Neural progenitor cell (in vitro differentiated cells): Measurements from ENCODE around the gene PPP1R16B. TPM values are rescaled to one million over a fixed set of nuclear protein-coding genes. Genes with fewer than 3 reads are reported as not detected.

Source experiments
- DNase-seq: peaks from one replicate; pipeline ENCODE4 v3.0.0-alpha.2; 2016; ENCODE audit warnings: low spot score
- H2AFZ ChIP-seq: fragments of 200-600 bp; sonication (generic); replicated peaks from 2 replicates; pipeline ENCODE4 v1.6.1; 2016; ENCODE audit warnings: antibody characterized with exemption
- H3F3A ChIP-seq: fragments of 200-600 bp; sonication (generic); 2 replicates; pipeline ENCODE4 v1.6.1; 2016; ENCODE audit warnings: antibody characterized with exemption, low read depth
- H3K27ac ChIP-seq: fragments of 200-600 bp; sonication (generic); 2 replicates; pipeline ENCODE4 v1.5.1; 2016; ENCODE audit warnings: mild to moderate bottlenecking
- H3K27me3 ChIP-seq: fragments of 200-600 bp; sonication (generic); 2 replicates; pipeline ENCODE4 v1.6.1; 2016; ENCODE audit warnings: mild to moderate bottlenecking, moderate library complexity
- H3K36me3 ChIP-seq: fragments of 200-600 bp; sonication (generic); 2 replicates; pipeline ENCODE4 v1.5.1; 2016
- H3K4me1 ChIP-seq: fragments of 200-600 bp; sonication (generic); 2 replicates; pipeline ENCODE4 v1.6.1; 2016; ENCODE audit warnings: mixed run types
- H3K4me2 ChIP-seq: fragments of 200-600 bp; sonication (generic); 2 replicates; pipeline ENCODE4 v1.6.1; 2016
- H3K4me3 ChIP-seq: fragments of 200-600 bp; sonication (generic); 2 replicates; pipeline ENCODE4 v1.5.1; 2016
- H3K79me2 ChIP-seq: fragments of 200-600 bp; sonication (generic); 2 replicates; pipeline ENCODE4 v1.6.1; 2016; ENCODE audit warnings: low read depth
- H3K9ac ChIP-seq: fragments of 200-600 bp; sonication (generic); 2 replicates; pipeline ENCODE4 v1.6.1; 2016
- H3K9me3 ChIP-seq: fragments of 200-600 bp; sonication (generic); 2 replicates; pipeline ENCODE4 v1.5.1; 2016; ENCODE audit warnings: low read depth
- H4K20me1 ChIP-seq: fragments of 200-600 bp; sonication (generic); 2 replicates; pipeline ENCODE4 v1.6.1; 2016; ENCODE audit warnings: low read depth
- H3K27ac Mint-ChIP-seq: 3 replicates; pipeline ENCODE4 v1.8.0; 2021; ENCODE audit warnings: mixed read lengths
- H3K27me3 Mint-ChIP-seq: 2 replicates; pipeline ENCODE4 v1.8.0; 2022; ENCODE audit warnings: low read depth, mild to moderate bottlenecking, inconsistent platforms, moderate library complexity, mixed read lengths; ENCODE audit not compliant: insufficient read depth
- H3K36me3 Mint-ChIP-seq: 3 replicates; pipeline ENCODE4 v1.8.0; 2021; ENCODE audit warnings: mixed read lengths
- H3K4me1 Mint-ChIP-seq: 3 replicates; pipeline ENCODE4 v1.8.0; 2021; ENCODE audit warnings: mixed read lengths
- H3K4me3 Mint-ChIP-seq: 3 replicates; pipeline ENCODE4 v1.8.0; 2021; ENCODE audit warnings: mild to moderate bottlenecking, moderate library complexity, mixed read lengths
- H3K9me3 Mint-ChIP-seq: 3 replicates; pipeline ENCODE4 v1.8.0; 2020; ENCODE audit warnings: mixed read lengths
- EZH2 ChIP-seq: fragments of 200-600 bp; sonication (generic); IDR thresholded peaks from 2 replicates; pipeline ENCODE4 v1.6.1; 2017; ENCODE audit warnings: antibody characterized with exemption, mild to moderate bottlenecking, moderate library complexity
- EZH2phosphoT487 ChIP-seq: fragments of 200-600 bp; sonication (generic); IDR thresholded peaks from 2 replicates; pipeline ENCODE4 v1.6.1; 2017; ENCODE audit warnings: antibody characterized with exemption
- total RNA-seq: library from RNA; depleted of rRNA; stranded (reverse); fragments of >200 nt; gene quantifications from 2 replicates; pipeline ENCODE4 v1.2.3, GENCODE V29; 2015; ENCODE audit warnings: low replicate concordance
- TF ChIP-seq, protein P1 (sequence below): fragments of 200-600 bp; sonication (generic); IDR thresholded peaks from 2 replicates; pipeline ENCODE4 v1.5.1; 2017; ENCODE audit warnings: antibody characterized with exemption, mild to moderate bottlenecking

The PPP1R16B gene
- total RNA-seq, 1 donor from 2014 or later: 0.95 TPM

DNA sequence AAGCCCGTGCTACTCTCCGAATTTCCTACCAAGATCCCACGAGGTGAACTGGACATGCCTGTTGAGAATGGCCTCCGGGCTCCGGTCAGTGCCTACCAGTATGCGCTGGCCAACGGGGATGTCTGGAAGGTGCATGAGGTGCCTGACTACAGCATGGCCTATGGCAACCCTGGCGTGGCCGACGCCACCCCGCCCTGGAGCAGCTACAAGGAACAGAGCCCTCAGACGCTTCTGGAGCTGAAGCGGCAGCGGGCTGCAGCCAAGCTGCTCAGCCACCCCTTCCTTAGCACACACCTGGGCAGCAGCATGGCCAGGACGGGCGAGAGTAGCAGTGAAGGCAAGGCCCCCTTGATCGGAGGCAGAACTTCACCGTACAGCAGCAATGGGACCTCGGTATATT, 112.7 kb downstream of the PPP1R16B start:
- peaks cover 3% of the 10 kb centered on the region for H3F3A ChIP-seq
- peaks cover 3% of the 10 kb centered on the region for H4K20me1 ChIP-seq
- H2AFZ ChIP-seq: no peak overlapping the region
- H3K27ac ChIP-seq: no peak overlapping the region
- no peak overlapping the region for H3K4me2 ChIP-seq
- TF ChIP-seq EZH2 (no peak), EZH2phosphoT487 (no peak)
- TF ChIP-seq, protein P1, sequence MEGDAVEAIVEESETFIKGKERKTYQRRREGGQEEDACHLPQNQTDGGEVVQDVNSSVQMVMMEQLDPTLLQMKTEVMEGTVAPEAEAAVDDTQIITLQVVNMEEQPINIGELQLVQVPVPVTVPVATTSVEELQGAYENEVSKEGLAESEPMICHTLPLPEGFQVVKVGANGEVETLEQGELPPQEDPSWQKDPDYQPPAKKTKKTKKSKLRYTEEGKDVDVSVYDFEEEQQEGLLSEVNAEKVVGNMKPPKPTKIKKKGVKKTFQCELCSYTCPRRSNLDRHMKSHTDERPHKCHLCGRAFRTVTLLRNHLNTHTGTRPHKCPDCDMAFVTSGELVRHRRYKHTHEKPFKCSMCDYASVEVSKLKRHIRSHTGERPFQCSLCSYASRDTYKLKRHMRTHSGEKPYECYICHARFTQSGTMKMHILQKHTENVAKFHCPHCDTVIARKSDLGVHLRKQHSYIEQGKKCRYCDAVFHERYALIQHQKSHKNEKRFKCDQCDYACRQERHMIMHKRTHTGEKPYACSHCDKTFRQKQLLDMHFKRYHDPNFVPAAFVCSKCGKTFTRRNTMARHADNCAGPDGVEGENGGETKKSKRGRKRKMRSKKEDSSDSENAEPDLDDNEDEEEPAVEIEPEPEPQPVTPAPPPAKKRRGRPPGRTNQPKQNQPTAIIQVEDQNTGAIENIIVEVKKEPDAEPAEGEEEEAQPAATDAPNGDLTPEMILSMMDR: no peak
- Mint-ChIP-seq H3K4me1 (peaks cover 12% of the 10 kb centered on the region), H3K4me3 (no peak overlapping the region), H3K27ac (no peak overlapping the region), H3K9me3 (no peaks in the 10 kb centered on the region), H3K36me3 (no peaks in the 10 kb centered on the region), H3K27me3 (no peaks in the 10 kb centered on the region)
- no peaks in the 10 kb centered on the region for H3K9me3 ChIP-seq
- no peak for DNase-seq
- H3K27me3 ChIP-seq: no peaks in the 10 kb centered on the region
- no peaks in the 10 kb centered on the region for H3K36me3 ChIP-seq
- peaks cover 11% of the 10 kb centered on the region for H3K4me1 ChIP-seq
- H3K9ac ChIP-seq: no peak overlapping the region
- no peaks in the 10 kb centered on the region for H3K79me2 ChIP-seq
- no peak overlapping the region for H3K4me3 ChIP-seq

DNA sequence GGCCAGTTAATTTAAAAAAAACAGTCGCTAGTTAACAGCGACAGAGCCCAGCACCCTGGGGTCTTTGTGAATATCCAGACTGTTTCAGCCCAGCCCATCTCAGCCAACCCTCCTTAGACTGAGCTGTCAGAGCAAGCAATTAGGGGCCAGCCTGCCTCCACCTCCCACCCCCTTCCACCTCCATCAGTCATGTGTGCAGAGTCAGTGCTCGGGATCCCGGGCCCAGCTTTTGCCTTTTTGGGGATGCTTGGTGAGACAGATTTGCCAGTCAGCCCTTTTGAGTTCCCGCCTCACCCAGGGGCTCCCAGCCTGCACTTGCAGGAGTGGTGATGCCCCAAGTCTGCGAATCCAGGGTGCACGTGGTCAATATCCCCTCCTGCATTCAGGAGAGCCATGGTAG, 114.2 kb downstream of the PPP1R16B start:
- Mint-ChIP-seq H3K27ac (no peak overlapping the region), H3K36me3 (no peaks in the 10 kb centered on the region), H3K27me3 (no peaks in the 10 kb centered on the region), H3K4me3 (no peak overlapping the region), H3K4me1 (peaks cover 12% of the 10 kb centered on the region), H3K9me3 (no peaks in the 10 kb centered on the region)
- peaks cover 3% of the 10 kb centered on the region for H3F3A ChIP-seq
- no peak overlapping the region for H3K9ac ChIP-seq
- no peaks in the 10 kb centered on the region for H3K36me3 ChIP-seq
- no peak overlapping the region for H3K27ac ChIP-seq
- peaks cover 3% of the 10 kb centered on the region for H4K20me1 ChIP-seq
- no peak overlapping the region for H3K4me3 ChIP-seq
- H3K27me3 ChIP-seq: no peaks in the 10 kb centered on the region
- no peaks in the 10 kb centered on the region for H3K9me3 ChIP-seq
- H2AFZ ChIP-seq: no peak overlapping the region
- peak; percentile 49 for DNase-seq
- peaks cover 11% of the 10 kb centered on the region for H3K4me1 ChIP-seq
- H3K79me2 ChIP-seq: no peaks in the 10 kb centered on the region
- TF ChIP-seq, protein P1: no peak
- TF ChIP-seq EZH2phosphoT487 (no peak), EZH2 (no peak)
- peak overlapping the region; percentile 59 for H3K4me2 ChIP-seq

DNA sequence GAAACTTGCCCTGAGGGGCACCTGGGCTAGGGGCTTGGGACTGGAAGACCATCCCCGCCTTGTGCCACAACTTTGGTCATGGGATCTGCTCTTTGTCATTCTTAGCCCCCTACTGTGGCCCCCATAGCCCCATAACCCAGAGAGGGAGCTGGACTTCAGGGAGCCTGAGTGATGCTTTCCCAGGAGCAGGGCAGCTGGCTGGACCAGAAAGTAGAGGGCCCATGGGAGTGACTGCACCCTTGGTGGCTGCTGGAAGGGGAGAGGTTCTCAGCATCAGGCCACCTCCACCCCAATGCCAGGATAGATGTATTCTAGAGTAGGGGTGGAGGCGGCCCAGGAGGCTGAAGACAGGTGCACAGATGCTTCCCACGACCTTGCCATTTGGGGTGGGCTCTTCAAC, 114.9 kb downstream of the PPP1R16B start:
- peaks cover under 1% of the 10 kb centered on the region for H3K27me3 Mint-ChIP-seq
- no peak overlapping the region for H3K4me3 ChIP-seq

More for the DNA sequence above, 114.9 kb downstream of the PPP1R16B start:
- H3K27me3 ChIP-seq: no peaks in the 10 kb centered on the region
- H3K79me2 ChIP-seq: no peaks in the 10 kb centered on the region
- peaks cover 3% of the 10 kb centered on the region for H4K20me1 ChIP-seq
- H3K36me3 ChIP-seq: no peaks in the 10 kb centered on the region
- no peak overlapping the region for H3K27ac ChIP-seq
- DNase-seq: no peak
- Mint-ChIP-seq H3K4me3 (no peak overlapping the region), H3K36me3 (no peaks in the 10 kb centered on the region), H3K9me3 (no peaks in the 10 kb centered on the region), H3K4me1 (peaks cover 12% of the 10 kb centered on the region), H3K27ac (no peak overlapping the region)
- H3K4me1 ChIP-seq: peaks cover 11% of the 10 kb centered on the region
- H3K9me3 ChIP-seq: no peaks in the 10 kb centered on the region
- no peak overlapping the region for H3K9ac ChIP-seq
- no peak for TF ChIP-seq EZH2
- TF ChIP-seq, protein P1: no peak
- no peak for TF ChIP-seq EZH2phosphoT487
- H3K4me2 ChIP-seq: no peak overlapping the region
- no peak overlapping the region for H2AFZ ChIP-seq
- peaks cover 6% of the 10 kb centered on the region for H3F3A ChIP-seq
